Osteoblast (primary cell): ENCODE data around the gene AHCY. TPM values are rescaled to one million over a fixed set of nuclear protein-coding genes. Genes with fewer than 3 reads are reported as not detected.
"Not testable (repeated sequence)": the region's sequence is repeated elsewhere in the genome, so short reads cannot be mapped to it uniquely, and the experiment has no call there.

Source experiments
- DNase-seq: peaks from one replicate; pipeline ENCODE4 v3.0.0; 2011; ENCODE audit warnings: low spot score, mixed read lengths; ENCODE audit not compliant: insufficient read length; ENCODE audit errors: missing footprints
- H2AFZ ChIP-seq: 2 replicates; pipeline ENCODE4 v1.6.0; 2011; ENCODE audit warnings: mild to moderate bottlenecking, low read length
- H3K27ac ChIP-seq: 2 replicates; pipeline ENCODE4 v1.5.1; 2011; ENCODE audit warnings: mild to moderate bottlenecking, low read depth, low read length, moderate library complexity
- H3K27me3 ChIP-seq: 2 replicates; pipeline ENCODE4 v1.6.0; 2012; ENCODE audit warnings: mild to moderate bottlenecking, control low read depth, inconsistent platforms, low read length, moderate library complexity; ENCODE audit not compliant: insufficient read depth
- H3K36me3 ChIP-seq: 2 replicates; pipeline ENCODE4 v1.5.1; 2011; ENCODE audit warnings: mild to moderate bottlenecking, low read length, control low read depth, moderate library complexity; ENCODE audit not compliant: insufficient read depth
- H3K4me1 ChIP-seq: 2 replicates; pipeline ENCODE4 v1.5.1; 2011; ENCODE audit warnings: mild to moderate bottlenecking, low read length, control low read depth, moderate library complexity; ENCODE audit not compliant: insufficient read depth
- H3K4me2 ChIP-seq: 2 replicates; pipeline ENCODE4 v1.6.0; 2011; ENCODE audit warnings: mild to moderate bottlenecking, low read length; ENCODE audit not compliant: insufficient read depth
- H3K4me3 ChIP-seq: fragments of 200-600 bp; sonication (generic); 3 replicates; pipeline ENCODE4 v1.5.1; 2012; ENCODE audit warnings: mild to moderate bottlenecking, low read length, inconsistent platforms; ENCODE audit not compliant: insufficient read depth
- H3K79me2 ChIP-seq: 2 replicates; pipeline ENCODE4 v1.6.0; 2012; ENCODE audit warnings: mild to moderate bottlenecking, low read length, control low read depth, inconsistent platforms; ENCODE audit not compliant: insufficient read depth
- H3K9me3 ChIP-seq: 2 replicates; pipeline ENCODE4 v1.5.1; 2011; ENCODE audit warnings: low read depth, low read length, control low read depth
- H4K20me1 ChIP-seq: 2 replicates; pipeline ENCODE4 v1.6.0; 2012; ENCODE audit warnings: mild to moderate bottlenecking, low read length, control low read depth; ENCODE audit not compliant: insufficient read depth
- CTCF ChIP-seq: IDR thresholded peaks from 2 replicates; pipeline ENCODE4 v1.5.1; 2011; ENCODE audit warnings: mild to moderate bottlenecking, low read depth, low read length, moderate library complexity; ENCODE audit errors: extremely low read depth
- total RNA-seq: library from RNA; depleted of rRNA; stranded (reverse); fragments of >200 nt; gene quantifications from 2 replicates; pipeline ENCODE4 v1.2.3, GENCODE V29; 2012

AHCY gene
- total RNA-seq, 1 donor = 87.6 TPM

GRCh38 chr20:34299556-34300255, 3.4 kb downstream of the AHCY start:
- Histone ChIP-seq H3K4me2 (no peak overlapping the region), H4K20me1 (peaks cover 13% of the 10 kb centered on the region), H3K79me2 (peaks cover 61% of the 10 kb centered on the region), H3K27ac (no peak overlapping the region), H3K4me3 (no peak overlapping the region), H3K36me3 (peaks cover 3% of the 10 kb centered on the region), H3K9me3 (no peaks in the 10 kb centered on the region), H3K27me3 (no peaks in the 10 kb centered on the region), H2AFZ (no peak overlapping the region), H3K4me1 (peaks cover 13% of the 10 kb centered on the region)
- peak; percentile 57 for DNase-seq
- no peak for TF ChIP-seq CTCF

- H4K20me1 ChIP-seq = peaks cover 13% of the 10 kb centered on the region
Measured at GRCh38 chr20:34298294-34298784, 4.8 kb downstream of the AHCY start.

GRCh38 chr20:34296468-34296867, 6.7 kb downstream of the AHCY start:
- no peaks in the 10 kb centered on the region for H3K27me3 ChIP-seq
- no peak overlapping the region for H3K4me3 ChIP-seq
- no peaks in the 10 kb centered on the region for H3K9me3 ChIP-seq
- H2AFZ ChIP-seq = no peak overlapping the region
- H3K4me2 ChIP-seq = no peak overlapping the region
- DNase-seq = peak; percentile 51
- peaks cover 48% of the 10 kb centered on the region for H3K79me2 ChIP-seq
- no peak for TF ChIP-seq CTCF
- H3K36me3 ChIP-seq = peaks cover 27% of the 10 kb centered on the region
- peaks cover 13% of the 10 kb centered on the region for H4K20me1 ChIP-seq
- peaks cover 5% of the 10 kb centered on the region for H3K4me1 ChIP-seq
- H3K27ac ChIP-seq = no peak overlapping the region

More at GRCh38 chr20:34298294-34298784, 4.8 kb downstream of the AHCY start:
- H3K4me3 ChIP-seq, H3K9me3 ChIP-seq, H2AFZ ChIP-seq, DNase-seq, H3K27ac ChIP-seq, H3K27me3 ChIP-seq, H3K4me2 ChIP-seq: not testable (repeated sequence)
- H3K36me3 ChIP-seq = peaks cover 11% of the 10 kb centered on the region
- H3K79me2 ChIP-seq = peaks cover 61% of the 10 kb centered on the region
- peaks cover 13% of the 10 kb centered on the region for H3K4me1 ChIP-seq
- peak; percentile 12 for TF ChIP-seq CTCF

- peaks cover 36% of the 10 kb centered on the region for H3K79me2 ChIP-seq
Measured at GRCh38 chr20:34295284-34295683, 7.9 kb downstream of the AHCY start.

More at GRCh38 chr20:34295284-34295683, 7.9 kb downstream of the AHCY start:
- Histone ChIP-seq H3K36me3 (peaks cover 38% of the 10 kb centered on the region), H3K4me1 (no peaks in the 10 kb centered on the region), H4K20me1 (peaks cover 13% of the 10 kb centered on the region), H3K27me3 (no peaks in the 10 kb centered on the region), H3K4me3 (no peak overlapping the region), H3K27ac (no peak overlapping the region), H3K4me2 (no peak overlapping the region), H3K9me3 (no peaks in the 10 kb centered on the region), H2AFZ (no peak overlapping the region)
- no peak for TF ChIP-seq CTCF
- DNase-seq = no peak
